ENCODE results near the gene KRT5.

The KRT5 gene

DNA sequence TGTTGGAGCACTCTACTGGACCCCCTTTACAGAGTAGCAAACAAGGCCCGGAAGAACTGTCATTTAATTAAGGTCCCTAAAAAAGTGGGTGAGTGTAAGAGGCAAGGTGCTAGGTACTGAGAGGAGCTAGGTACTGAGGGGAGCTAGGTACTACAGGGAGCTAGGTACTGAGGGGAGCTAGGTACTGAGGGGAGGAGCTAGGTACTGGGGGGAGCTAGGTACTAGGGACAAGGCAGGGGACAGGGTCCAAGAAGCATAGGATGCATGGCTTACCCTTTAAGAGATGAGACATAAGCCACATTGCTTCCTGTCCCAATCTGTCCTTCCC lies 4.9 kb downstream of the KRT5 start:
- H3K9me2 ChIP-seq (replicated peaks; ENCODE audit: low read depth, low read length): no peaks in the 10 kb centered on the region
- TF ChIP-seq EZH2phosphoT487 (IDR thresholded peaks at IDR 0.05; ENCODE audit: borderline replicate concordance): no peak
- TF ChIP-seq, protein P1, sequence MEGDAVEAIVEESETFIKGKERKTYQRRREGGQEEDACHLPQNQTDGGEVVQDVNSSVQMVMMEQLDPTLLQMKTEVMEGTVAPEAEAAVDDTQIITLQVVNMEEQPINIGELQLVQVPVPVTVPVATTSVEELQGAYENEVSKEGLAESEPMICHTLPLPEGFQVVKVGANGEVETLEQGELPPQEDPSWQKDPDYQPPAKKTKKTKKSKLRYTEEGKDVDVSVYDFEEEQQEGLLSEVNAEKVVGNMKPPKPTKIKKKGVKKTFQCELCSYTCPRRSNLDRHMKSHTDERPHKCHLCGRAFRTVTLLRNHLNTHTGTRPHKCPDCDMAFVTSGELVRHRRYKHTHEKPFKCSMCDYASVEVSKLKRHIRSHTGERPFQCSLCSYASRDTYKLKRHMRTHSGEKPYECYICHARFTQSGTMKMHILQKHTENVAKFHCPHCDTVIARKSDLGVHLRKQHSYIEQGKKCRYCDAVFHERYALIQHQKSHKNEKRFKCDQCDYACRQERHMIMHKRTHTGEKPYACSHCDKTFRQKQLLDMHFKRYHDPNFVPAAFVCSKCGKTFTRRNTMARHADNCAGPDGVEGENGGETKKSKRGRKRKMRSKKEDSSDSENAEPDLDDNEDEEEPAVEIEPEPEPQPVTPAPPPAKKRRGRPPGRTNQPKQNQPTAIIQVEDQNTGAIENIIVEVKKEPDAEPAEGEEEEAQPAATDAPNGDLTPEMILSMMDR (conservative IDR thresholded peaks at IDR 0.05; ENCODE audit: low read length): no peak
- no peaks in the 10 kb centered on the region for H3K4me1 ChIP-seq (ENCODE audit: insufficient read depth, low read length, poor library complexity, severe bottlenecking)
- no peak overlapping the region for H3K4me3 ChIP-seq (ENCODE audit: low read length, poor library complexity, severe bottlenecking)
- no peaks in the 10 kb centered on the region for H3K27me3 ChIP-seq (ENCODE audit: insufficient read depth, low read length, poor library complexity, severe bottlenecking)
- no peaks in the 10 kb centered on the region for H3K79me2 ChIP-seq (ENCODE audit: insufficient read depth, low read length)
- no peak overlapping the region for H3K4me2 ChIP-seq (ENCODE audit: low read depth, low read length, poor library complexity, severe bottlenecking)
- H3K9me3 ChIP-seq (ENCODE audit: insufficient read depth, low read depth, low read length): no peaks in the 10 kb centered on the region
- no peak overlapping the region for H2AFZ ChIP-seq (ENCODE audit: low read length)
- no peaks in the 10 kb centered on the region for H3F3A ChIP-seq (ENCODE audit: low read depth)
- no peak overlapping the region for H3K9ac ChIP-seq (ENCODE audit: low read depth, low read length, poor library complexity, severe bottlenecking)
- no peaks in the 10 kb centered on the region for H4K20me1 ChIP-seq (ENCODE audit: insufficient read depth, low read length, poor library complexity, severe bottlenecking)
- no peaks in the 10 kb centered on the region for H3K36me3 ChIP-seq (ENCODE audit: insufficient read depth, low read length)

DNA sequence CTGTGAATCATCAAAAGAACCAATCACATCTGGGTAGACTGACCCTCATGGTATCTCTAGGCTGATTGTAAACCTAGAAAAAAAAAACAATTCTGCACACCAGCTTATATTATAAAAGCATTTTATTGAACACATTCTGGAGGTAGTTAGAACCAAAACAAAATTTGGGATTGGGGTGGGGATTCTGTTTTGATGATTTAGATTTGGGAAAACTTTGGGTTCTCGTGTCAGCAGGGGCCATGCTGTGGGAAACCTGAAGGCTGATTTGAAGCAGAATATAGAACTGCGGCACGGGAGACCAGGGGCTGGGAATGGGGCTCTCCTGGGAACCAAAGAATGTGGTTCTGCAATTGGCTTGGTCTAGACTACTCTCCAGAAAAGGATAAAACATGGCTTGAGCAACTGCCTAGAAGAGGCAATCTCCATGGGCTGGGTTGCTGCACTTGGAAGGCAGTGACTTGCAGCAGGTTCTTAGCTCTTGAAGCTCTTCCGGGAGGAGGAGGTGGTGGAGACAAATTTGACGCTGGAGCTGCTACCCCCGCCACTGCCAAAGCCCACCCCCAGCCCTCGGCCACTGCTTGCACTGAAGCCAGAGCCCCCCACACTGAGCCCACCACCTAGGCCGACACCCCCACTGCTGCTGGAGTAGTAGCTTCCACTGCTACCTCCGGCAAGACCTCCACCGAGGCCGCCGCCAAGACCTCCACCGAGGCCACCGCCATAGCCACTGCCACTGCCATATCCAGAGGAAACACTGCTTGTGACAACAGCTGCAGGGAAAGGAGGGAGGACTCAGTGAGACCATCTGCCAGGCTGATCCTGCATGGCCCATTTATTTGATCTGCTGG lies 5.5 kb downstream of the KRT5 start:
- no peak overlapping the region for H3K4me3 ChIP-seq (ENCODE audit: low read length, poor library complexity, severe bottlenecking)
- H3K9me2 ChIP-seq (replicated peaks; ENCODE audit: low read depth, low read length): no peaks in the 10 kb centered on the region
- no peaks in the 10 kb centered on the region for H3K79me2 ChIP-seq (ENCODE audit: insufficient read depth, low read length)
- no peaks in the 10 kb centered on the region for H3K27me3 ChIP-seq (ENCODE audit: insufficient read depth, low read length, poor library complexity, severe bottlenecking)
- no peaks in the 10 kb centered on the region for H3K9me3 ChIP-seq (ENCODE audit: insufficient read depth, low read depth, low read length)
- H4K20me1 ChIP-seq (ENCODE audit: insufficient read depth, low read length, poor library complexity, severe bottlenecking): no peaks in the 10 kb centered on the region
- no peak overlapping the region for H3K4me2 ChIP-seq (ENCODE audit: low read depth, low read length, poor library complexity, severe bottlenecking)
- H3K4me1 ChIP-seq (ENCODE audit: insufficient read depth, low read length, poor library complexity, severe bottlenecking): no peaks in the 10 kb centered on the region
- TF ChIP-seq, protein P1 (conservative IDR thresholded peaks at IDR 0.05; ENCODE audit: low read length): no peak
- TF ChIP-seq EZH2phosphoT487 (IDR thresholded peaks at IDR 0.05; ENCODE audit: borderline replicate concordance): no peak
- no peak overlapping the region for H2AFZ ChIP-seq (ENCODE audit: low read length)
- H3K9ac ChIP-seq (ENCODE audit: low read depth, low read length, poor library complexity, severe bottlenecking): no peak overlapping the region
- no peaks in the 10 kb centered on the region for H3F3A ChIP-seq (ENCODE audit: low read depth)
- H3K36me3 ChIP-seq (ENCODE audit: insufficient read depth, low read length): no peaks in the 10 kb centered on the region

DNA sequence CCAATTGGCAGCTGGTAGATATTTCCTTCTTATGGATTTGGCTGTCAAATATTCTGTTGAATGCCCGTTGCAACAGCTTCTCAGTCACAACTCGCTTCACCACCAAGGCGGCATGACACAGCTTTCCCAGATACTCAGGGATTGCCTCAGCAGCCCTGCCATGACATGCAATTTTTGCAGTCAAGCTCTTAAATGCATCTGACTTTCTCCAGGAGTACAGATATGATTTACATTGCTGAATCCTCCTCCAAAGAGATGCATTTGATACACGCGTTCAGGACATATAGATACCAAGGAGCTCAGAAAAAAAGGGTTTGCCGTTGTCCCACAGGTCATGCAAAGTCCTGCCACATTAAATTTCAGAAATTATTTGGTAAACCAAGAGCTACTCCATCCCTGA lies 6.5 kb downstream of the KRT5 start:
- Histone ChIP-seq H3K36me3 (ENCODE audit: insufficient read depth, low read length) (no peaks in the 10 kb centered on the region), H3K79me2 (ENCODE audit: insufficient read depth, low read length) (no peaks in the 10 kb centered on the region), H3K9me2 (replicated peaks; ENCODE audit: low read depth, low read length) (no peaks in the 10 kb centered on the region), H3K9me3 (ENCODE audit: insufficient read depth, low read depth, low read length) (no peaks in the 10 kb centered on the region), H2AFZ (ENCODE audit: low read length) (no peak overlapping the region), H3K4me3 (ENCODE audit: low read length, poor library complexity, severe bottlenecking) (no peak overlapping the region), H3K27me3 (ENCODE audit: insufficient read depth, low read length, poor library complexity, severe bottlenecking) (no peaks in the 10 kb centered on the region), H4K20me1 (ENCODE audit: insufficient read depth, low read length, poor library complexity, severe bottlenecking) (no peaks in the 10 kb centered on the region), H3K9ac (ENCODE audit: low read depth, low read length, poor library complexity, severe bottlenecking) (no peak overlapping the region), H3K4me2 (ENCODE audit: low read depth, low read length, poor library complexity, severe bottlenecking) (no peak overlapping the region), H3F3A (ENCODE audit: low read depth) (no peaks in the 10 kb centered on the region), H3K4me1 (ENCODE audit: insufficient read depth, low read length, poor library complexity, severe bottlenecking) (no peaks in the 10 kb centered on the region)
- TF ChIP-seq, protein P1 (conservative IDR thresholded peaks at IDR 0.05; ENCODE audit: low read length): no peak
- no peak for TF ChIP-seq EZH2phosphoT487 (IDR thresholded peaks at IDR 0.05; ENCODE audit: borderline replicate concordance)

Data from Loucy (cell line).